ENCODE measurements around the gene CNPY1. TPM values are rescaled to one million over a fixed set of nuclear protein-coding genes. Genes with fewer than 3 reads are reported as not detected.

Gene CNPY1
- total RNA-seq, 4 donors from 2014 or later: not detected

DNA sequence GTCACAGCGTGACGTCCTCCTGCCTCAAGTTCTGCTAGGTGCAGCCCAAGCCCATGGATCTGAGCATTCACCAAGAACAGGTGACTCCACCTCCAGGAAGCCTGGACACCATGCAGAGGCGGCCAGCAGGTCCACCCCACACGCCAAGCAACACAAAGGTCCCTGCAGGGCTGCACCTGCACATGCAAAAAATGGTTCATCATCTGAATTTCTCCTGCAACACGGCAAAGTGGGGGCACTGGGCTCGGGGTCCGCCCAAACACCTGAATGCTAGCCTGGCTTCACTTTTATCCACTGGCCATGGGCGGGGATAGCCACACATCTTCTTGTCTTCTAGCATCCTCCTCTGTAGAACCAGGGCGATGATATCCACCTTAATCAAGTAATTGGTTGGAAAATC is 28.9 kb downstream of the CNPY1 start:
- TF ChIP-seq POLR2A (IDR thresholded peaks at IDR 0.05): no peak
- TF ChIP-seq POLR2AphosphoS5 (IDR thresholded peaks at IDR 0.05): no peak
- TF ChIP-seq EP300 (IDR thresholded peaks at IDR 0.05; ENCODE audit: low read depth): no peak
- TF ChIP-seq, protein P1, sequence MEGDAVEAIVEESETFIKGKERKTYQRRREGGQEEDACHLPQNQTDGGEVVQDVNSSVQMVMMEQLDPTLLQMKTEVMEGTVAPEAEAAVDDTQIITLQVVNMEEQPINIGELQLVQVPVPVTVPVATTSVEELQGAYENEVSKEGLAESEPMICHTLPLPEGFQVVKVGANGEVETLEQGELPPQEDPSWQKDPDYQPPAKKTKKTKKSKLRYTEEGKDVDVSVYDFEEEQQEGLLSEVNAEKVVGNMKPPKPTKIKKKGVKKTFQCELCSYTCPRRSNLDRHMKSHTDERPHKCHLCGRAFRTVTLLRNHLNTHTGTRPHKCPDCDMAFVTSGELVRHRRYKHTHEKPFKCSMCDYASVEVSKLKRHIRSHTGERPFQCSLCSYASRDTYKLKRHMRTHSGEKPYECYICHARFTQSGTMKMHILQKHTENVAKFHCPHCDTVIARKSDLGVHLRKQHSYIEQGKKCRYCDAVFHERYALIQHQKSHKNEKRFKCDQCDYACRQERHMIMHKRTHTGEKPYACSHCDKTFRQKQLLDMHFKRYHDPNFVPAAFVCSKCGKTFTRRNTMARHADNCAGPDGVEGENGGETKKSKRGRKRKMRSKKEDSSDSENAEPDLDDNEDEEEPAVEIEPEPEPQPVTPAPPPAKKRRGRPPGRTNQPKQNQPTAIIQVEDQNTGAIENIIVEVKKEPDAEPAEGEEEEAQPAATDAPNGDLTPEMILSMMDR (IDR thresholded peaks at IDR 0.05): no peak
- H3K4me3 ChIP-seq: no peak overlapping the region
- H3K27me3 ChIP-seq: peaks cover 82% of the 10 kb centered on the region
- intact Hi-C loops (cut with DNase I; ENCODE audit: low total_unique reads): no loop called here
- no peaks in the 10 kb centered on the region for H3K4me1 ChIP-seq
- H3K9me3 ChIP-seq: no peaks in the 10 kb centered on the region
- WGBS, 2 donors (ENCODE audit: low coverage in 1 of 2): 72 to 80% methylated on average over 5 to 9 of the region's 9 CpGs
- H3K36me3 ChIP-seq: no peaks in the 10 kb centered on the region
- H3K27ac ChIP-seq: no peak overlapping the region
- in situ Hi-C loops (cut with MboI; ENCODE audit: low pct_ligation_motif_present in 1 of 4, low pct_unique_long_range_greater_than_20kb in 1 of 4, low sequenced_read_pairs in 3 of 4): no loop called here
- no peak for DNase-seq

DNA sequence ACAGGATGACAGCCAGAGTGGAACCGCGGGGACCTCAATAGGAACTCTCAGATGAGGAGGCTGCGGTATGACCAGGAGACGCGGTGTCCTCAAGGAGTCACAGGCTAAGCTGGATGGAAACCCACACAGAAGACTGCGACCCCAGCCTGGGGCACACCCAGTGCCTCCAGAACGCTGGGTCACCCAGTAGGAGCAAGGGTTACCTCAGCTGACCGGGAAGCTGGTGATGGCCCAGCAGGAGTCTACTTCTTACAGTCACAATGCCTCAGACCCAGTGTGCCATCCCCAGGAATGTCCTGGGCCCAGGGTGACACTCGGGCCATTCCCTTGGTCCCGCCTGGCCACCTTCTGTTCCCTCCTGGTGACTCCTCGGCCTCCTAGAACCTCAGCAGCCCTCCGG is 29.9 kb downstream of the CNPY1 start:
- H3K4me1 ChIP-seq: no peaks in the 10 kb centered on the region
- peaks cover 83% of the 10 kb centered on the region for H3K27me3 ChIP-seq
- intact Hi-C loops (cut with DNase I; ENCODE audit: low total_unique reads) (no loop called here), in situ Hi-C loops (cut with MboI; ENCODE audit: low pct_ligation_motif_present in 1 of 4, low pct_unique_long_range_greater_than_20kb in 1 of 4, low sequenced_read_pairs in 3 of 4) (no loop called here)
- no peak for DNase-seq
- H3K9me3 ChIP-seq: no peaks in the 10 kb centered on the region
- 85% methylated on average over 12 of the region's 12 CpGs; no CpG with 5 or more reads in 1 of the 2 donors for WGBS, 2 donors (ENCODE audit: low coverage in 1 of 2)
- TF ChIP-seq, protein P1 (IDR thresholded peaks at IDR 0.05): no peak
- TF ChIP-seq EP300 (IDR thresholded peaks at IDR 0.05; ENCODE audit: low read depth): no peak
- H3K36me3 ChIP-seq: no peaks in the 10 kb centered on the region
- no peak overlapping the region for H3K27ac ChIP-seq
- no peak overlapping the region for H3K4me3 ChIP-seq

DNA sequence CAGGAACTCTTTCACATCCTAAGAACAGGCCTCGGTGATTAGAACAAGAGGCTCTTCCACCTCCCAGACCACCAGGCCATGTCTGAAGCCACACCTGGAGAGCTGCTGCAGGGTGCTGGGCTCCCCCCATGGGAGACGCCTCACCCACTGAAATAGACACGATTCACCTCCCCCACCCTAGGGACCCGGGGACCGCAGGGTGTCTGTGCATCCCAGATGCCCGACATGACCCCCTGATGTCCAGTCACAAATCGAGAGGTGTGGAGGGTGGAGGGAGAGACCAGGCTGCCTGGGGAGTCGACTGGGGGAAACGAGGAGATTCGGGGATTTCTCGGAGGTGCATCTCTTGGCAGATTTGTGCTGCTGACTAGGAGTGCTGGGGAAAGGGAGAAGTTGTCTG is 31.0 kb downstream of the CNPY1 start:
- H3K4me1 ChIP-seq: no peaks in the 10 kb centered on the region
- H3K27me3 ChIP-seq: peaks cover 92% of the 10 kb centered on the region
- in situ Hi-C loops (cut with MboI; ENCODE audit: low pct_ligation_motif_present in 1 of 4, low pct_unique_long_range_greater_than_20kb in 1 of 4, low sequenced_read_pairs in 3 of 4) (no loop called here), intact Hi-C loops (cut with DNase I; ENCODE audit: low total_unique reads) (no loop called here)
- no peaks in the 10 kb centered on the region for H3K36me3 ChIP-seq
- H3K9me3 ChIP-seq: no peaks in the 10 kb centered on the region
- DNase-seq: no peak
- H3K27ac ChIP-seq: no peak overlapping the region
- 70 to 77% methylated on average over 2 to 11 of the region's 11 CpGs for WGBS, 2 donors (ENCODE audit: low coverage in 1 of 2)
- H3K4me3 ChIP-seq: no peak overlapping the region
- no peak for TF ChIP-seq EP300 (IDR thresholded peaks at IDR 0.05; ENCODE audit: low read depth)
- TF ChIP-seq POLR2A (IDR thresholded peaks at IDR 0.05): no peak
- TF ChIP-seq POLR2AphosphoS5 (IDR thresholded peaks at IDR 0.05): no peak
- TF ChIP-seq, protein P1 (IDR thresholded peaks at IDR 0.05): no peak

DNA sequence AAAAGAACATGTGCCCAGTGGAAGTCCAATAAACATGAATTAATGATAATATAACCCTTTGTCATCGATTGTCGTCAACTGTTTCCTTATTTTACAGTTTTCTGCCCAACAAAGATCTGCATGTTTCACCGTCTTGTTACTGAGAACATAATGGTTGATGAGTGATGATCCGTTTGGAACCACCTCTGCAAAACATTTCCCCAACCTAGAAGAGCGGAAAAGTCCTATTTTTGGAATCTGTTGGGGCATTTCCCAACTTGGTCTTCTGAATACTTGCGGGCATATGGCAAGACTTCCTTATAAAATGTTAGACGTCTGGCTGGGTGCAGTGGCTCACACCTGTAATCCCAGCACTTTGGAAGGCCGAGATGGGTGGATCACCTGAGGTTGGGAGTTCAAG is 32.1 kb downstream of the CNPY1 start:
- H3K27me3 ChIP-seq: peaks cover 98% of the 10 kb centered on the region
- peaks cover 0 to 10% (median 4%) of the 10 kb centered on the region in 4 donors for H3K4me1 ChIP-seq
- no peak overlapping the region for H3K4me3 ChIP-seq
- no peak for DNase-seq
- TF ChIP-seq EP300 (IDR thresholded peaks at IDR 0.05; ENCODE audit: low read depth) (no peak), POLR2AphosphoS5 (IDR thresholded peaks at IDR 0.05) (no peak), POLR2A (IDR thresholded peaks at IDR 0.05) (no peak)
- TF ChIP-seq, protein P1 (IDR thresholded peaks at IDR 0.05): no peak
- WGBS, 2 donors (ENCODE audit: low coverage in 1 of 2): 80 to 86% methylated on average over 3 to 8 of the region's 8 CpGs
- no peaks in the 10 kb centered on the region for H3K9me3 ChIP-seq
- no peaks in the 10 kb centered on the region for H3K36me3 ChIP-seq
- in situ Hi-C loops (cut with MboI; ENCODE audit: low pct_ligation_motif_present in 1 of 4, low pct_unique_long_range_greater_than_20kb in 1 of 4, low sequenced_read_pairs in 3 of 4): no loop called here
- no peak overlapping the region for H3K27ac ChIP-seq
- intact Hi-C loops (cut with DNase I; ENCODE audit: low total_unique reads): no loop called here
